ENCODE measurements around the gene PCGF3.

- TF ChIP-seq, protein P1, sequence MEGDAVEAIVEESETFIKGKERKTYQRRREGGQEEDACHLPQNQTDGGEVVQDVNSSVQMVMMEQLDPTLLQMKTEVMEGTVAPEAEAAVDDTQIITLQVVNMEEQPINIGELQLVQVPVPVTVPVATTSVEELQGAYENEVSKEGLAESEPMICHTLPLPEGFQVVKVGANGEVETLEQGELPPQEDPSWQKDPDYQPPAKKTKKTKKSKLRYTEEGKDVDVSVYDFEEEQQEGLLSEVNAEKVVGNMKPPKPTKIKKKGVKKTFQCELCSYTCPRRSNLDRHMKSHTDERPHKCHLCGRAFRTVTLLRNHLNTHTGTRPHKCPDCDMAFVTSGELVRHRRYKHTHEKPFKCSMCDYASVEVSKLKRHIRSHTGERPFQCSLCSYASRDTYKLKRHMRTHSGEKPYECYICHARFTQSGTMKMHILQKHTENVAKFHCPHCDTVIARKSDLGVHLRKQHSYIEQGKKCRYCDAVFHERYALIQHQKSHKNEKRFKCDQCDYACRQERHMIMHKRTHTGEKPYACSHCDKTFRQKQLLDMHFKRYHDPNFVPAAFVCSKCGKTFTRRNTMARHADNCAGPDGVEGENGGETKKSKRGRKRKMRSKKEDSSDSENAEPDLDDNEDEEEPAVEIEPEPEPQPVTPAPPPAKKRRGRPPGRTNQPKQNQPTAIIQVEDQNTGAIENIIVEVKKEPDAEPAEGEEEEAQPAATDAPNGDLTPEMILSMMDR (IDR thresholded peaks at IDR 0.05; ENCODE audit: low read depth, low read length): no peak
- TF ChIP-seq EZH2phosphoT487 (IDR thresholded peaks at IDR 0.05; ENCODE audit: low read depth): no peak
These were observed 22.3 kb upstream of the PCGF3 start for GRCh38 chr4:683247-683897.

Data from OCI-LY3 (cell line).